Osteoblast (primary cell): Measurements from ENCODE around the gene TUBB1. TPM values are rescaled to one million over a fixed set of nuclear protein-coding genes. Genes with fewer than 3 reads are reported as not detected.

Experiments
- DNase-seq: peaks from one replicate; pipeline ENCODE4 v3.0.0; 2011; ENCODE audit warnings: low spot score, mixed read lengths; ENCODE audit not compliant: insufficient read length; ENCODE audit errors: missing footprints
- H2AFZ ChIP-seq: 2 replicates; pipeline ENCODE4 v1.6.0; 2011; ENCODE audit warnings: mild to moderate bottlenecking, low read length
- H3K27ac ChIP-seq: 2 replicates; pipeline ENCODE4 v1.5.1; 2011; ENCODE audit warnings: mild to moderate bottlenecking, low read depth, low read length, moderate library complexity
- H3K27me3 ChIP-seq: 2 replicates; pipeline ENCODE4 v1.6.0; 2012; ENCODE audit warnings: mild to moderate bottlenecking, control low read depth, inconsistent platforms, low read length, moderate library complexity; ENCODE audit not compliant: insufficient read depth
- H3K36me3 ChIP-seq: 2 replicates; pipeline ENCODE4 v1.5.1; 2011; ENCODE audit warnings: mild to moderate bottlenecking, low read length, control low read depth, moderate library complexity; ENCODE audit not compliant: insufficient read depth
- H3K4me1 ChIP-seq: 2 replicates; pipeline ENCODE4 v1.5.1; 2011; ENCODE audit warnings: mild to moderate bottlenecking, low read length, control low read depth, moderate library complexity; ENCODE audit not compliant: insufficient read depth
- H3K4me2 ChIP-seq: 2 replicates; pipeline ENCODE4 v1.6.0; 2011; ENCODE audit warnings: mild to moderate bottlenecking, low read length; ENCODE audit not compliant: insufficient read depth
- H3K4me3 ChIP-seq: fragments of 200-600 bp; sonication (generic); 3 replicates; pipeline ENCODE4 v1.5.1; 2012; ENCODE audit warnings: mild to moderate bottlenecking, low read length, inconsistent platforms; ENCODE audit not compliant: insufficient read depth
- H3K79me2 ChIP-seq: 2 replicates; pipeline ENCODE4 v1.6.0; 2012; ENCODE audit warnings: mild to moderate bottlenecking, low read length, control low read depth, inconsistent platforms; ENCODE audit not compliant: insufficient read depth
- H3K9me3 ChIP-seq: 2 replicates; pipeline ENCODE4 v1.5.1; 2011; ENCODE audit warnings: low read depth, low read length, control low read depth
- H4K20me1 ChIP-seq: 2 replicates; pipeline ENCODE4 v1.6.0; 2012; ENCODE audit warnings: mild to moderate bottlenecking, low read length, control low read depth; ENCODE audit not compliant: insufficient read depth
- CTCF ChIP-seq: IDR thresholded peaks from 2 replicates; pipeline ENCODE4 v1.5.1; 2011; ENCODE audit warnings: mild to moderate bottlenecking, low read depth, low read length, moderate library complexity; ENCODE audit errors: extremely low read depth
- total RNA-seq: library from RNA; depleted of rRNA; stranded (reverse); fragments of >200 nt; gene quantifications from 2 replicates; pipeline ENCODE4 v1.2.3, GENCODE V29; 2012

TUBB1 gene
- total RNA-seq, 1 donor = not detected

DNA sequence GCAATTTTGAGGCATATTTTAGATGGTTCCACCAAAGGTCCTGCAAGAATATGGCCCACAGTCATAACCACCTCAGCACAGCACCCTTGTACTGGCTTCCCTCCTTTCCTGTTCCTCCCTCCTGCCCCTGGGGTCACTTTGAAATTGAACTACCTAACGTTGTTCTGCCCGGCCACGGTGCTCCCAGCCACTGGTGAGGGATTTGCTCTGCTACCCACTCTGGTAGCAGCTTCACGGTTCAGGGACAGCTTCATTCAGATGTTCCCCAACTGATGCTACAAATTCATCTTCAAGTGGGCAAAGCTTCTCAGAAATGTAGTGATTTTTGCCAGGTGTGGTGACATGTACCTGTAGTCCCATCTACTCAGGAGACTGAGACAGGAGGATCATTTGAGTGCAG, 46.0 kb upstream of the TUBB1 start:
- no peak for DNase-seq
- H4K20me1 ChIP-seq = no peaks in the 10 kb centered on the region

DNA sequence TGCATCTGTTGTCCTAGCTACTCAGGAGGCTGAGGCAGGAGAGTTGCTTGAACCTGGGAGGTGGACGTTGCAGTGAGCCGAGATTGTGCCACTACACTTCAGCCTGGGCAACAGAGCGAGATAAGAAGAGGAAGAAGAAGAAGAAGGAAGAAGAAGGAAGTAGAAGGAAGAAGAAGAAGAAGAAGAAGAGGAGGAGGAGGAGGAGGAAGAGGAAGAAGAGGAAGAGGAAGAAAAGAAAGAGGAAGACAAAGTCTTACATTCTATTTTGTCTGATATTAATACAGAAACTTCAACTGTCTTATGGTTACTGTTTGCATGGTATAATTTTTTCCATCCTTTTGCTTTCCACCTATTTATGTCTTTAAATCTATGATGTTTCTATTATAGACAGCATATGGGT, 45.4 kb upstream of the TUBB1 start:
- H3K4me1 ChIP-seq = no peaks in the 10 kb centered on the region

More for the DNA sequence above, 46.0 kb upstream of the TUBB1 start:
- Histone ChIP-seq H3K27ac (no peak overlapping the region), H3K79me2 (no peaks in the 10 kb centered on the region), H3K4me1 (no peaks in the 10 kb centered on the region), H3K9me3 (peaks cover 3% of the 10 kb centered on the region), H3K4me3 (no peak overlapping the region), H3K36me3 (no peaks in the 10 kb centered on the region), H3K4me2 (no peak overlapping the region), H2AFZ (no peak overlapping the region), H3K27me3 (peaks cover 3% of the 10 kb centered on the region)
- no peak for TF ChIP-seq CTCF

DNA sequence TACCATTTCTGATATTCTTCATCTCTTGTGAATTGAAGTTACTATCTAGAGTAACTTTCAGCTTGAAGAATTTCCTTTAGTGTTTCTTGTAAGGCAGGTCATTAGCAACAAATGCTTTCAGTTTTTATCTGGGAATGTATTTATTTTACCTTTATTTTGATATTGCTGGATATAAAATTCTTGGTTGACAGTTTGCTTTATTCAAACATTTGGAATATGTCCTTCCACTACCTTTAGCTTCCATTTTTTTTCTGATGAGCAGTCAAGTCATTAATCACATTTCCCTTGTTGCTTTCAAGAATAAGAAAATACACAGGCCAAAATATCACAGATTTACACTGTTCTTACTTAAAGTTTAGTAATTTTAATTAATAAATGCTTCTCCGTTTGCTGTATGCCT, 43.9 kb upstream of the TUBB1 start:
- no peak for DNase-seq

More for the DNA sequence above, 45.4 kb upstream of the TUBB1 start:
- Histone ChIP-seq H3K36me3 (no peaks in the 10 kb centered on the region), H3K27ac (no peak overlapping the region), H3K9me3 (peaks cover 3% of the 10 kb centered on the region), H3K79me2 (no peaks in the 10 kb centered on the region), H3K4me2 (no peak overlapping the region), H4K20me1 (no peaks in the 10 kb centered on the region), H3K27me3 (peaks cover 3% of the 10 kb centered on the region), H3K4me3 (no peak overlapping the region), H2AFZ (no peak overlapping the region)
- DNase-seq = no peak
- TF ChIP-seq CTCF = no peak

More for the DNA sequence above, 43.9 kb upstream of the TUBB1 start:
- Histone ChIP-seq H2AFZ (no peak overlapping the region), H3K27ac (no peak overlapping the region), H4K20me1 (no peaks in the 10 kb centered on the region), H3K79me2 (no peaks in the 10 kb centered on the region), H3K4me3 (no peak overlapping the region), H3K4me1 (no peaks in the 10 kb centered on the region), H3K9me3 (peaks cover 3% of the 10 kb centered on the region), H3K27me3 (peaks cover 3% of the 10 kb centered on the region), H3K4me2 (no peak overlapping the region), H3K36me3 (no peaks in the 10 kb centered on the region)
- no peak for TF ChIP-seq CTCF
